Measurements from ENCODE around the gene KCTD15.

- no peak for TF ChIP-seq POLR2A (IDR thresholded peaks at IDR 0.05)
- no peak for TF ChIP-seq CTCF (IDR thresholded peaks at IDR 0.05)
- no peak for TF ChIP-seq POLR2AphosphoS5 (IDR thresholded peaks at IDR 0.05)
- TF ChIP-seq EP300 (IDR thresholded peaks at IDR 0.05) = no peak
Measured at GRCh38 chr19:33785795-33786194, 10.9 kb upstream of the KCTD15 start.

All from stomach (tissue), 4 donors.